WERI-Rb-1 (cell line): ENCODE results near the gene FBXO7.

ENCODE experiments used
- DNase-seq: peaks from one replicate; pipeline ENCODE4 v3.0.0-alpha.2; 2020
- H3K27ac ChIP-seq: fragments of 250-450 bp; sonication (Bioruptor Pico); 2 replicates; pipeline ENCODE4 v1.5.1; 2020; ENCODE audit warnings: mild to moderate bottlenecking, moderate library complexity
- H3K27me3 ChIP-seq: fragments of 250-450 bp; sonication (Bioruptor Pico); 2 replicates; pipeline ENCODE4 v1.5.1; 2021; ENCODE audit warnings: mild to moderate bottlenecking, low read depth, moderate library complexity; ENCODE audit not compliant: insufficient read depth, severe bottlenecking
- H3K36me3 ChIP-seq: fragments of 250-450 bp; sonication (Bioruptor Pico); 2 replicates; pipeline ENCODE4 v1.5.1; 2020; ENCODE audit warnings: mild to moderate bottlenecking, moderate library complexity
- H3K4me3 ChIP-seq: 2 replicates; pipeline ENCODE4 v1.5.1; 2011; ENCODE audit warnings: low read depth, mild to moderate bottlenecking, control low read depth, low read length
- H3K9me3 ChIP-seq: fragments of 250-450 bp; sonication (Bioruptor Pico); 2 replicates; pipeline ENCODE4 v1.5.1; 2021; ENCODE audit warnings: mild to moderate bottlenecking, moderate library complexity; ENCODE audit not compliant: severe bottlenecking
- CTCF ChIP-seq: IDR thresholded peaks from 2 replicates; pipeline ENCODE4 v1.5.1; 2011; ENCODE audit warnings: low read depth, mild to moderate bottlenecking, control low read depth, inconsistent platforms, low read length

The FBXO7 gene

GRCh38 chr22:32482708-32483107 lies 8.1 kb downstream of the FBXO7 start:
- DNase-seq: no peak
- Histone ChIP-seq H3K27ac (no peak overlapping the region), H3K9me3 (no peaks in the 10 kb centered on the region), H3K36me3 (peaks cover 27% of the 10 kb centered on the region), H3K4me3 (no peak overlapping the region), H3K27me3 (no peaks in the 10 kb centered on the region)
- TF ChIP-seq CTCF: no peak

GRCh38 chr22:32486656-32487390 lies 12.2 kb downstream of the FBXO7 start:
- Histone ChIP-seq H3K27ac (no peak overlapping the region), H3K4me3 (no peak overlapping the region), H3K27me3 (no peaks in the 10 kb centered on the region), H3K36me3 (peaks cover 33% of the 10 kb centered on the region), H3K9me3 (no peaks in the 10 kb centered on the region)
- no peak for DNase-seq
- TF ChIP-seq CTCF: no peak

GRCh38 chr22:32487461-32487860 lies 12.8 kb downstream of the FBXO7 start:
- DNase-seq: no peak
- H3K9me3 ChIP-seq: no peaks in the 10 kb centered on the region
- H3K27me3 ChIP-seq: no peaks in the 10 kb centered on the region
- no peak for TF ChIP-seq CTCF
- H3K27ac ChIP-seq: no peak overlapping the region
- peaks cover 35% of the 10 kb centered on the region for H3K36me3 ChIP-seq
- H3K4me3 ChIP-seq: no peak overlapping the region

- Histone ChIP-seq H3K36me3 (peaks cover 46% of the 10 kb centered on the region), H3K9me3 (no peaks in the 10 kb centered on the region), H3K27me3 (no peaks in the 10 kb centered on the region), H3K27ac (no peak overlapping the region), H3K4me3 (no peak overlapping the region)
- no peak for TF ChIP-seq CTCF
- DNase-seq: no peak
Observed at GRCh38 chr22:32489377-32489776, 14.8 kb downstream of the FBXO7 start.

- no peak for DNase-seq
- TF ChIP-seq CTCF: no peak
- H3K36me3 ChIP-seq: peaks cover 49% of the 10 kb centered on the region
Observed at GRCh38 chr22:32490279-32490678, 15.7 kb downstream of the FBXO7 start.

GRCh38 chr22:32492111-32492510 lies 17.5 kb downstream of the FBXO7 start:
- peaks cover 49% of the 10 kb centered on the region for H3K36me3 ChIP-seq
- H3K27ac ChIP-seq: no peak overlapping the region
- no peaks in the 10 kb centered on the region for H3K9me3 ChIP-seq
- no peak for DNase-seq
- H3K27me3 ChIP-seq: no peaks in the 10 kb centered on the region
- TF ChIP-seq CTCF: no peak
- no peak overlapping the region for H3K4me3 ChIP-seq

More at GRCh38 chr22:32490279-32490678, 15.7 kb downstream of the FBXO7 start:
- no peaks in the 10 kb centered on the region for H3K9me3 ChIP-seq
- no peak overlapping the region for H3K27ac ChIP-seq
- no peaks in the 10 kb centered on the region for H3K27me3 ChIP-seq
- H3K4me3 ChIP-seq: no peak overlapping the region
